ENCODE measurements around the gene HSD17B13.

HSD17B13 gene

DNA sequence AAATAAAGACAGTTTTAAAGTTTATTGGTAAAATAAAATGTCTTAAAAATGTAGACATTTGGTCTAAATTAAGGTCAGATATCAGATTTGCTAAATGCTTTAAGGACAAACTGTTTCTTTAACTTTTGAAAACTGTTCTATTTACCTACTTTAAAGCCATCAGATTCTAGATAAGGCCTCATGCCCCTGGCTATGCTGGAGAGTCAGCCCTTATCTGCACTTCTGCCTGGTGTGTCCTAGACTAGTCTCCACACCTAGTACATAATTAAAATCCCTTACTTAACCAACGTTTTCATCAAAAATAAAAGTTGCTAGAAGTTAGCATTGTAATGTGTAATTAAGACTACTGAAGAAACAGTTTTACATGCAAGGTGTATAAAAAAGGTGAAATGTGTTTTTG is 42.7 kb upstream of the HSD17B13 start:
- TF ChIP-seq CSDC2 (CRISPR knock-in tag; IDR thresholded peaks at IDR 0.05) (no peak), ESRRG (CRISPR knock-in tag; IDR thresholded peaks at IDR 0.05) (no peak), SNAI2 (CRISPR knock-in tag; IDR thresholded peaks at IDR 0.05) (no peak), ZNF565 (CRISPR knock-in tag; conservative IDR thresholded peaks at IDR 0.05; ENCODE audit: low read depth) (no peak), ISL1 (CRISPR knock-in tag; IDR thresholded peaks at IDR 0.05) (no peak), PPARA (CRISPR knock-in tag; IDR thresholded peaks at IDR 0.05; ENCODE audit: borderline replicate concordance) (no peak), GLIS3 (CRISPR knock-in tag; IDR thresholded peaks at IDR 0.05) (no peak), TOX (CRISPR knock-in tag; IDR thresholded peaks at IDR 0.05; ENCODE audit: borderline replicate concordance) (no peak), TCF4 (CRISPR knock-in tag; IDR thresholded peaks at IDR 0.05; ENCODE audit: borderline replicate concordance) (no peak), ZC3H10 (CRISPR knock-in tag; IDR thresholded peaks at IDR 0.05) (no peak), ARNTL (CRISPR knock-in tag; IDR thresholded peaks at IDR 0.05; ENCODE audit: borderline replicate concordance, low read depth) (no peak), ZNF70 (CRISPR knock-in tag; IDR thresholded peaks at IDR 0.05) (no peak), ZFP3 (CRISPR knock-in tag; IDR thresholded peaks at IDR 0.05) (no peak)
- TF ChIP-seq, protein P1, sequence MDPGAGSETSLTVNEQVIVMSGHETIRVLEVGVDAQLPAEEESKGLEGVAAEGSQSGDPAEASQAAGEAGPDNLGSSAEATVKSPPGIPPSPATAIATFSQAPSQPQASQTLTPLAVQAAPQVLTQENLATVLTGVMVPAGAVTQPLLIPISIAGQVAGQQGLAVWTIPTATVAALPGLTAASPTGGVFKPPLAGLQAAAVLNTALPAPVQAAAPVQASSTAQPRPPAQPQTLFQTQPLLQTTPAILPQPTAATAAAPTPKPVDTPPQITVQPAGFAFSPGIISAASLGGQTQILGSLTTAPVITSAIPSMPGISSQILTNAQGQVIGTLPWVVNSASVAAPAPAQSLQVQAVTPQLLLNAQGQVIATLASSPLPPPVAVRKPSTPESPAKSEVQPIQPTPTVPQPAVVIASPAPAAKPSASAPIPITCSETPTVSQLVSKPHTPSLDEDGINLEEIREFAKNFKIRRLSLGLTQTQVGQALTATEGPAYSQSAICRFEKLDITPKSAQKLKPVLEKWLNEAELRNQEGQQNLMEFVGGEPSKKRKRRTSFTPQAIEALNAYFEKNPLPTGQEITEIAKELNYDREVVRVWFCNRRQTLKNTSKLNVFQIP (CRISPR knock-in tag; IDR thresholded peaks at IDR 0.05; ENCODE audit: borderline replicate concordance, low read depth), result no peak
- TF ChIP-seq, protein P2, sequence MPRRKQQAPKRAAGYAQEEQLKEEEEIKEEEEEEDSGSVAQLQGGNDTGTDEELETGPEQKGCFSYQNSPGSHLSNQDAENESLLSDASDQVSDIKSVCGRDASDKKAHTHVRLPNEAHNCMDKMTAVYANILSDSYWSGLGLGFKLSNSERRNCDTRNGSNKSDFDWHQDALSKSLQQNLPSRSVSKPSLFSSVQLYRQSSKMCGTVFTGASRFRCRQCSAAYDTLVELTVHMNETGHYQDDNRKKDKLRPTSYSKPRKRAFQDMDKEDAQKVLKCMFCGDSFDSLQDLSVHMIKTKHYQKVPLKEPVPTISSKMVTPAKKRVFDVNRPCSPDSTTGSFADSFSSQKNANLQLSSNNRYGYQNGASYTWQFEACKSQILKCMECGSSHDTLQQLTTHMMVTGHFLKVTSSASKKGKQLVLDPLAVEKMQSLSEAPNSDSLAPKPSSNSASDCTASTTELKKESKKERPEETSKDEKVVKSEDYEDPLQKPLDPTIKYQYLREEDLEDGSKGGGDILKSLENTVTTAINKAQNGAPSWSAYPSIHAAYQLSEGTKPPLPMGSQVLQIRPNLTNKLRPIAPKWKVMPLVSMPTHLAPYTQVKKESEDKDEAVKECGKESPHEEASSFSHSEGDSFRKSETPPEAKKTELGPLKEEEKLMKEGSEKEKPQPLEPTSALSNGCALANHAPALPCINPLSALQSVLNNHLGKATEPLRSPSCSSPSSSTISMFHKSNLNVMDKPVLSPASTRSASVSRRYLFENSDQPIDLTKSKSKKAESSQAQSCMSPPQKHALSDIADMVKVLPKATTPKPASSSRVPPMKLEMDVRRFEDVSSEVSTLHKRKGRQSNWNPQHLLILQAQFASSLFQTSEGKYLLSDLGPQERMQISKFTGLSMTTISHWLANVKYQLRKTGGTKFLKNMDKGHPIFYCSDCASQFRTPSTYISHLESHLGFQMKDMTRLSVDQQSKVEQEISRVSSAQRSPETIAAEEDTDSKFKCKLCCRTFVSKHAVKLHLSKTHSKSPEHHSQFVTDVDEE (CRISPR knock-in tag; IDR thresholded peaks at IDR 0.05), result no peak
- TF ChIP-seq, protein P3, sequence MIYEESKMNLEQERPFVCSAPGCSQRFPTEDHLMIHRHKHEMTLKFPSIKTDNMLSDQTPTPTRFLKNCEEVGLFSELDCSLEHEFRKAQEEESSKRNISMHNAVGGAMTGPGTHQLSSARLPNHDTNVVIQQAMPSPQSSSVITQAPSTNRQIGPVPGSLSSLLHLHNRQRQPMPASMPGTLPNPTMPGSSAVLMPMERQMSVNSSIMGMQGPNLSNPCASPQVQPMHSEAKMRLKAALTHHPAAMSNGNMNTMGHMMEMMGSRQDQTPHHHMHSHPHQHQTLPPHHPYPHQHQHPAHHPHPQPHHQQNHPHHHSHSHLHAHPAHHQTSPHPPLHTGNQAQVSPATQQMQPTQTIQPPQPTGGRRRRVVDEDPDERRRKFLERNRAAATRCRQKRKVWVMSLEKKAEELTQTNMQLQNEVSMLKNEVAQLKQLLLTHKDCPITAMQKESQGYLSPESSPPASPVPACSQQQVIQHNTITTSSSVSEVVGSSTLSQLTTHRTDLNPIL (CRISPR knock-in tag; IDR thresholded peaks at IDR 0.05; ENCODE audit: low read depth), result no peak
- TF ChIP-seq, protein P4, sequence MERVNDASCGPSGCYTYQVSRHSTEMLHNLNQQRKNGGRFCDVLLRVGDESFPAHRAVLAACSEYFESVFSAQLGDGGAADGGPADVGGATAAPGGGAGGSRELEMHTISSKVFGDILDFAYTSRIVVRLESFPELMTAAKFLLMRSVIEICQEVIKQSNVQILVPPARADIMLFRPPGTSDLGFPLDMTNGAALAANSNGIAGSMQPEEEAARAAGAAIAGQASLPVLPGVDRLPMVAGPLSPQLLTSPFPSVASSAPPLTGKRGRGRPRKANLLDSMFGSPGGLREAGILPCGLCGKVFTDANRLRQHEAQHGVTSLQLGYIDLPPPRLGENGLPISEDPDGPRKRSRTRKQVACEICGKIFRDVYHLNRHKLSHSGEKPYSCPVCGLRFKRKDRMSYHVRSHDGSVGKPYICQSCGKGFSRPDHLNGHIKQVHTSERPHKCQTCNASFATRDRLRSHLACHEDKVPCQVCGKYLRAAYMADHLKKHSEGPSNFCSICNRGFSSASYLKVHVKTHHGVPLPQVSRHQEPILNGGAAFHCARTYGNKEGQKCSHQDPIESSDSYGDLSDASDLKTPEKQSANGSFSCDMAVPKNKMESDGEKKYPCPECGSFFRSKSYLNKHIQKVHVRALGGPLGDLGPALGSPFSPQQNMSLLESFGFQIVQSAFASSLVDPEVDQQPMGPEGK (CRISPR knock-in tag; IDR thresholded peaks at IDR 0.05; ENCODE audit: borderline replicate concordance), result no peak
- ATAC-seq, result no peak

DNA sequence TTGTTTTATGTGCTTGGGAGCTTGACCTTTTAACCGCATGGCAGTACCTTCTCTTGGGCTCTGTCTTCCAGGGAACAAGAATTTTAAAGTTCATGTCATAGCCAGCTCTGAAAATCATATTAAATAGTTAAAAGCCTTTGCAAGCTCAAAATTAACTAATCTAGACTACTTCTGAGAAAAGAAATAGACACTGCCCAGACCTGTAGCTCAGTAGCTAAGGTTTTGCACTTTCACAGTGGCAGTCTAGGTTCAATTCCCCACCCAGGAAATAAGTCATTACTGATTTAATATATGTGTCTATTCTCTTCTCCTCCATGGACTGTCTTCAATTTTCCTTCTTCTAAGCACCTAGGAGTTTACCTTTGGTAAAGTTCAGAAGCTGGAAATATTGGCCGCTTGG is 40.9 kb upstream of the HSD17B13 start:
- ATAC-seq, result no peak
- TF ChIP-seq BACH2 (CRISPR knock-in tag; IDR thresholded peaks at IDR 0.05; ENCODE audit: borderline replicate concordance) (no peak), ZFP30 (CRISPR knock-in tag; IDR thresholded peaks at IDR 0.05) (no peak), SNAI2 (CRISPR knock-in tag; IDR thresholded peaks at IDR 0.05) (no peak), CSDC2 (CRISPR knock-in tag; IDR thresholded peaks at IDR 0.05) (no peak), ZNF565 (CRISPR knock-in tag; conservative IDR thresholded peaks at IDR 0.05; ENCODE audit: low read depth) (no peak), RARB (CRISPR knock-in tag; IDR thresholded peaks at IDR 0.05) (no peak), TOX (CRISPR knock-in tag; IDR thresholded peaks at IDR 0.05; ENCODE audit: borderline replicate concordance) (no peak), ZNF8 (CRISPR knock-in tag; IDR thresholded peaks at IDR 0.05) (no peak), TCF4 (CRISPR knock-in tag; IDR thresholded peaks at IDR 0.05; ENCODE audit: borderline replicate concordance) (no peak), ISL1 (CRISPR knock-in tag; IDR thresholded peaks at IDR 0.05) (no peak), ZC3H10 (CRISPR knock-in tag; IDR thresholded peaks at IDR 0.05) (no peak)
- TF ChIP-seq, protein P1 (CRISPR knock-in tag; IDR thresholded peaks at IDR 0.05; ENCODE audit: borderline replicate concordance, low read depth), result no peak
- TF ChIP-seq, protein P3 (CRISPR knock-in tag; IDR thresholded peaks at IDR 0.05; ENCODE audit: low read depth), result no peak
- TF ChIP-seq, protein P5, sequence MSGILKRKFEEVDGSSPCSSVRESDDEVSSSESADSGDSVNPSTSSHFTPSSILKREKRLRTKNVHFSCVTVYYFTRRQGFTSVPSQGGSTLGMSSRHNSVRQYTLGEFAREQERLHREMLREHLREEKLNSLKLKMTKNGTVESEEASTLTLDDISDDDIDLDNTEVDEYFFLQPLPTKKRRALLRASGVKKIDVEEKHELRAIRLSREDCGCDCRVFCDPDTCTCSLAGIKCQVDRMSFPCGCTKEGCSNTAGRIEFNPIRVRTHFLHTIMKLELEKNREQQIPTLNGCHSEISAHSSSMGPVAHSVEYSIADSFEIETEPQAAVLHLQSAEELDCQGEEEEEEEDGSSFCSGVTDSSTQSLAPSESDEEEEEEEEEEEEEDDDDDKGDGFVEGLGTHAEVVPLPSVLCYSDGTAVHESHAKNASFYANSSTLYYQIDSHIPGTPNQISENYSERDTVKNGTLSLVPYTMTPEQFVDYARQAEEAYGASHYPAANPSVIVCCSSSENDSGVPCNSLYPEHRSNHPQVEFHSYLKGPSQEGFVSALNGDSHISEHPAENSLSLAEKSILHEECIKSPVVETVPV (CRISPR knock-in tag; IDR thresholded peaks at IDR 0.05), result no peak
